Adrenal gland (tissue), 5 donors: ENCODE measurements around the gene RSPO4.

Source experiments
- POLR2A ChIP-seq, 2 donors: fragments of 450-650 bp; IDR thresholded peaks; one replicate each; pipeline ENCODE4 v1.6.1; 2017; ENCODE audit warnings: antibody characterized with exemption in 2 of 2, mild to moderate bottlenecking in 2 of 2, moderate library complexity in 1 of 2
- TF ChIP-seq, protein P1 (sequence below), 6 experiments: fragments of 450-650 bp in 4 of 6; fragments of 200-600 bp in 2 of 6; sonication (generic) in 1 of 6; IDR thresholded peaks; 1 replicate in 5 of 6; 2 replicates in 1 of 6; pipeline versions ENCODE4 v1.5.1 to v1.8.0; 2016 to 2021; ENCODE audit warnings: antibody characterized with exemption in 6 of 6, mild to moderate bottlenecking in 2 of 6, moderate library complexity in 1 of 6
- donor health status: DM: no; HTN: no; CAD: no.

DNA sequence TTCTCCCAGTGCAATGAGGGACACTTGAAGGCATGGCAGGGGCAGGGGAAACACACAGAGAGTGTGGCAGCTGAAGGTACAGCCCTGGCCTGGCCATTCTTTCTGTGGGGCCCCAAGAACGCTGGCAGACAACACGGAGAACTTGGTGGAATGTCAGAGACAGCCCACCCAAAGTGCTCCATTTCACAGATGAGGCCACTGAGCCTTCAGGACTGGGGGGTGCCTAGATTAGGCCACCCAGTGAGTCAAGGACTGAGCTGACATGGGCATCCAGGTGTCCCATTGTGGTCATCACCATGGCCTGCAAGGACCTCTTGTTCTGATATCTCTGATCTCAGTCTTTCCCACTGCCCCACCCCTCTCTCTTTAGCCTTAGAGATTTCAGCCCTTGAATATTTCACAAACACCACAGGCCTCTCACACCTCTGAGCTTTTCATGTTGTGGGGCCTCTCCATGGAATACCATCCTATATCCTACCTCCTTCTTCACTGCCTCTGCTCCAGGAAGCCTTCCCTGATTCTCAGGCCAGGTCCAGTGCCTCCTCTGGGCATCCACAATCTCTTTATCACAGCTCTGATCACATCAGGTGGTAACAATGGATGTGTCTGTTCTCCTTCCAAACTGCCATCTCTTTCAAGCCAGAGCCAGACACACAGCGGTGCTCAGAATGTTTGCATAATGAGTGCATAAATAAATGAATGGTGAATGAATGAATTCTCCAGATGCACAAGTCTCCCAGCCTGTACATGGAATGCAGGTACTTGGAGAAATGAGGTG, 2.0 kb upstream of the RSPO4 start:
- TF ChIP-seq, protein P1, sequence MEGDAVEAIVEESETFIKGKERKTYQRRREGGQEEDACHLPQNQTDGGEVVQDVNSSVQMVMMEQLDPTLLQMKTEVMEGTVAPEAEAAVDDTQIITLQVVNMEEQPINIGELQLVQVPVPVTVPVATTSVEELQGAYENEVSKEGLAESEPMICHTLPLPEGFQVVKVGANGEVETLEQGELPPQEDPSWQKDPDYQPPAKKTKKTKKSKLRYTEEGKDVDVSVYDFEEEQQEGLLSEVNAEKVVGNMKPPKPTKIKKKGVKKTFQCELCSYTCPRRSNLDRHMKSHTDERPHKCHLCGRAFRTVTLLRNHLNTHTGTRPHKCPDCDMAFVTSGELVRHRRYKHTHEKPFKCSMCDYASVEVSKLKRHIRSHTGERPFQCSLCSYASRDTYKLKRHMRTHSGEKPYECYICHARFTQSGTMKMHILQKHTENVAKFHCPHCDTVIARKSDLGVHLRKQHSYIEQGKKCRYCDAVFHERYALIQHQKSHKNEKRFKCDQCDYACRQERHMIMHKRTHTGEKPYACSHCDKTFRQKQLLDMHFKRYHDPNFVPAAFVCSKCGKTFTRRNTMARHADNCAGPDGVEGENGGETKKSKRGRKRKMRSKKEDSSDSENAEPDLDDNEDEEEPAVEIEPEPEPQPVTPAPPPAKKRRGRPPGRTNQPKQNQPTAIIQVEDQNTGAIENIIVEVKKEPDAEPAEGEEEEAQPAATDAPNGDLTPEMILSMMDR (IDR thresholded peaks at IDR 0.05): no peak
- TF ChIP-seq POLR2A (IDR thresholded peaks at IDR 0.05): no peak
